Lower lobe of right lung (tissue), 2 donors: ENCODE results near the gene OSBPL8. TPM values are rescaled to one million over a fixed set of nuclear protein-coding genes. Genes with fewer than 3 reads are reported as not detected.

ENCODE experiments used
- ATAC-seq, 2 donors: fragments of 200-7000 bp; cut with Tn5 transposase; one replicate each; pipeline ENCODE4 v1.9.1; 2020 to 2022; ENCODE audit warnings: mild to moderate bottlenecking in 2 of 2, moderate library complexity in 2 of 2
- DNase-seq: peaks from one replicate; pipeline ENCODE4 v3.0.0-alpha.2; 2020
- H3K27ac ChIP-seq: fragments of 200-600 bp; one replicate; pipeline ENCODE4 v1.8.0; 2022
- H3K27me3 ChIP-seq: fragments of 200-600 bp; one replicate; pipeline ENCODE4 v1.8.0; 2022; ENCODE audit warnings: low read depth
- H3K36me3 ChIP-seq: fragments of 200-600 bp; one replicate; pipeline ENCODE4 v1.8.0; 2022; ENCODE audit warnings: mild to moderate bottlenecking
- H3K4me1 ChIP-seq: fragments of 200-600 bp; one replicate; pipeline ENCODE4 v1.8.0; 2022
- H3K4me3 ChIP-seq: fragments of 200-600 bp; one replicate; pipeline ENCODE4 v1.8.0; 2022; ENCODE audit warnings: mild to moderate bottlenecking
- H3K9me3 ChIP-seq: fragments of 200-600 bp; one replicate; pipeline ENCODE4 v1.8.0; 2022
- intact Hi-C: fragments of 100-400 bp; cut with DNase I; formaldehyde crosslinking; loops from one replicate; pipeline ENCODE4 v1.11.0; 2022
- total RNA-seq: library from RNA; stranded (reverse); fragmentation: NEBNext Ultra II Directional; extraction: Animal tissue kit (Norgen Biotek cat#: 25700); gene quantifications from one replicate; pipeline ENCODE4 v1.2.1, GENCODE V29; 2021
- TF ChIP-seq, protein P1 (sequence below): fragments of 200-600 bp; IDR thresholded peaks from one replicate; pipeline ENCODE4 v1.8.0; 2022; ENCODE audit warnings: antibody characterized with exemption, mild to moderate bottlenecking
- donor health status: DM: no; HTN: yes; CAD: no; lungs with severe emphysema.

OSBPL8 gene
- total RNA-seq, 1 donor from 2014 or later, result 82.7 TPM

DNA sequence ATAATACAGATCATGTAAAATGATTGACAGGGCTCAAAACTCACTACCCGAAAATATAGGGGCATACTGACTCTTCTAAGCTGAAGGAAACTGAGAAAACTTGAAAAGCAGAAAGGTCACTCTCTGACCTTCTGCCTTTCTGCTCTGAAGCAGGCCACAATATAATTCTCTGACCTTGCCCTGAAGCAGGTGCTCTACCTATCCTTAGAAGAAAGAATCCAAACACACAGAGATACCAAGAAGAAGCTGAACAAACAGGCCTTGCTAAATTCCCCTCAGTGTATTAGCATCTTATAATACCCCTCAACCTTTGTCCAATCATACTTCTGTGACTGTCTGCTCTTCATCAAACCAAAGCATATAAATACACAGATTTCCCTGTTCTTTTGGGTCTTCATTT lies 150.5 kb downstream of the OSBPL8 start:
- no peaks in the 10 kb centered on the region for H3K36me3 ChIP-seq
- TF ChIP-seq, protein P1, sequence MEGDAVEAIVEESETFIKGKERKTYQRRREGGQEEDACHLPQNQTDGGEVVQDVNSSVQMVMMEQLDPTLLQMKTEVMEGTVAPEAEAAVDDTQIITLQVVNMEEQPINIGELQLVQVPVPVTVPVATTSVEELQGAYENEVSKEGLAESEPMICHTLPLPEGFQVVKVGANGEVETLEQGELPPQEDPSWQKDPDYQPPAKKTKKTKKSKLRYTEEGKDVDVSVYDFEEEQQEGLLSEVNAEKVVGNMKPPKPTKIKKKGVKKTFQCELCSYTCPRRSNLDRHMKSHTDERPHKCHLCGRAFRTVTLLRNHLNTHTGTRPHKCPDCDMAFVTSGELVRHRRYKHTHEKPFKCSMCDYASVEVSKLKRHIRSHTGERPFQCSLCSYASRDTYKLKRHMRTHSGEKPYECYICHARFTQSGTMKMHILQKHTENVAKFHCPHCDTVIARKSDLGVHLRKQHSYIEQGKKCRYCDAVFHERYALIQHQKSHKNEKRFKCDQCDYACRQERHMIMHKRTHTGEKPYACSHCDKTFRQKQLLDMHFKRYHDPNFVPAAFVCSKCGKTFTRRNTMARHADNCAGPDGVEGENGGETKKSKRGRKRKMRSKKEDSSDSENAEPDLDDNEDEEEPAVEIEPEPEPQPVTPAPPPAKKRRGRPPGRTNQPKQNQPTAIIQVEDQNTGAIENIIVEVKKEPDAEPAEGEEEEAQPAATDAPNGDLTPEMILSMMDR, result no peak
- no peak for DNase-seq
- H3K4me1 ChIP-seq, result no peaks in the 10 kb centered on the region
- no peaks in the 10 kb centered on the region for H3K9me3 ChIP-seq
- no peak for ATAC-seq
- intact Hi-C loops, result no loop called here
- no peaks in the 10 kb centered on the region for H3K27me3 ChIP-seq
- no peak overlapping the region for H3K27ac ChIP-seq
- no peak overlapping the region for H3K4me3 ChIP-seq

DNA sequence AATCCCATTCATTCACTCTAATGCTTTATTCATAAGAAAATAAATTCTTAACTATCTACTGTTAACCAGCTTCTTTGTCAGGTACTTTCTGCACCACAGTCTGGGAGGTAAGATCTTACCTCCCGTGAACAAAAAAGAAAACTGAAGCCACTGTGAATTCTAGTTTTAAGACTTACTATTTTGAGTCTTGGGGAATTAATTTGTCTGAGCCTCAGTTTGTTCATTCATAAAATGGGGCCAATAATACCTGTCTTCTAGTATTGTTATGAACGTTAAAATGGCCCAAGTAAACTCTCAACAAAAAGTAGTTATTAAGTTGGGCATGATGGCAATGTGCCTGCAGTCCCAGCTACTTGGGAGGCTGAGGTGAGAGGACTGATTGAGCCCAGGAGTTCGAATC lies 151.9 kb downstream of the OSBPL8 start:
- Histone ChIP-seq H3K4me1 (no peaks in the 10 kb centered on the region), H3K27me3 (no peaks in the 10 kb centered on the region), H3K36me3 (no peaks in the 10 kb centered on the region), H3K27ac (no peak overlapping the region), H3K9me3 (no peaks in the 10 kb centered on the region), H3K4me3 (no peak overlapping the region)
- no peak for ATAC-seq
- no peak for DNase-seq
- TF ChIP-seq, protein P1, result no peak
- intact Hi-C loops, result no loop called here

DNA sequence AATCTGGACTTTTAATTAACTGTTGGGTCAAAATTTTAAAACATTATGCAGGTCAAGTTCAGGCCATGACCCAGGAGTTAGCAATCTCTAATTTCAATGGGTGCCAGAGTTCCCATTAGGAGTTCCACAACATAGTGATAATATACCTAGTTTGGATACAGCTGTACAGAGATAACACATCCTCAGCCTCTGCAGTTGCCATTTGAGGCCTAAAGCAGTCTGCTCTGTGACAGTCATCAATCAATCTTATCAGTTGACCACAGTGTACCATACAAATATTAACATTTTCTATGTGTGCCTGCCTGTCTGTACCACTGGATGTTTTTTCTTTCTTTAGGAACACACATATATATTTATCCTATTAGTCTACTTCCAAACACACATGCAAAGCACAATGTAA lies 157.3 kb downstream of the OSBPL8 start:
- no peak for DNase-seq
- intact Hi-C loops, result no loop called here
- no peak for ATAC-seq

DNA sequence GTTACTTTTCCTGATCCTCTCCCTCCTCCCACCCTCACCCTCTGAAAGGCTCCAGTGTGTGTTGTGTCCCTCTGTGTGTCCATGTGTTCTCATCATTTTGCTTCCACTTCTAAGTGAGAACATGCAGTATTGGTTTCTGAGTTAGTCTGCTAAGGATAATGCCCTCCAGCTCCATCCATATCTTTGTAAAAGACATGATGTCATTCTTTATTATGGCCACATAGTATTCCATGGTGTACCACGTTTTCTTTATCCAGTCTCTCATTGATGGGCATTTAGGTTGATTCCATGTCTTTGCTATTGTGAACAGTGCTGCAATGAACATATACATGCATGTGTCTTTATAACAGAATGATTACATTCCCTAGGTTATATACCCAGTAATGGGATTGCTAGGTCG lies 159.4 kb downstream of the OSBPL8 start:
- intact Hi-C loops, result no loop called here
- Histone ChIP-seq H3K27me3 (no peaks in the 10 kb centered on the region), H3K36me3 (peaks cover 34% of the 10 kb centered on the region), H3K4me3 (no peak overlapping the region), H3K27ac (no peak overlapping the region), H3K4me1 (no peaks in the 10 kb centered on the region), H3K9me3 (no peaks in the 10 kb centered on the region)
- ATAC-seq (no peak), DNase-seq (no peak)
- TF ChIP-seq, protein P1, result no peak

More for the DNA sequence above, 157.3 kb downstream of the OSBPL8 start:
- no peak overlapping the region for H3K4me3 ChIP-seq
- no peak overlapping the region for H3K27ac ChIP-seq
- peaks cover 26% of the 10 kb centered on the region for H3K36me3 ChIP-seq
- no peaks in the 10 kb centered on the region for H3K4me1 ChIP-seq
- TF ChIP-seq, protein P1, result no peak
- H3K9me3 ChIP-seq, result no peaks in the 10 kb centered on the region
- no peaks in the 10 kb centered on the region for H3K27me3 ChIP-seq

DNA sequence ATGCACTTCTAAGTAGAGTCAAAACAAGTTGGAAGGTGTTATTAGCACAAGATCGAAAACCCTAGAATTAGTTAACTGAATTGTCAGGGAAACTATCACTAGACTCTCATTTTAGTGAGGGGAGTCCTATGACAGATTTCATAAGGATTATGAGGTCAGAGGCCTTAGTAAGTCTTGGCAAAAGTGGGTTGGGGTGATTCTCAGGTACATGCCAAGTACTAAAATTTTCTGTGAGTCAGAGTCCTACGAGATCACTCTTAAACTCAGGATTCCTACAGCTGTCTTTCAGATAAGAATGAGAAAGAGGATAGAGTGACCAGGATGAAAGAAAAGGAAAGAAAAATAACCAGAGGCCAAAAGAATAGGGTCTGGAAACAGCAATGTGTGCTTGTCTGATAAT lies 160.5 kb downstream of the OSBPL8 start:
- no peak overlapping the region for H3K27ac ChIP-seq
- intact Hi-C loops, result no loop called here
- H3K4me3 ChIP-seq, result no peak overlapping the region
- DNase-seq (no peak), ATAC-seq (no peak)
- TF ChIP-seq, protein P1, result no peak
- H3K27me3 ChIP-seq, result no peaks in the 10 kb centered on the region
- peaks cover 34% of the 10 kb centered on the region for H3K36me3 ChIP-seq
- H3K9me3 ChIP-seq, result no peaks in the 10 kb centered on the region
- H3K4me1 ChIP-seq, result no peaks in the 10 kb centered on the region

DNA sequence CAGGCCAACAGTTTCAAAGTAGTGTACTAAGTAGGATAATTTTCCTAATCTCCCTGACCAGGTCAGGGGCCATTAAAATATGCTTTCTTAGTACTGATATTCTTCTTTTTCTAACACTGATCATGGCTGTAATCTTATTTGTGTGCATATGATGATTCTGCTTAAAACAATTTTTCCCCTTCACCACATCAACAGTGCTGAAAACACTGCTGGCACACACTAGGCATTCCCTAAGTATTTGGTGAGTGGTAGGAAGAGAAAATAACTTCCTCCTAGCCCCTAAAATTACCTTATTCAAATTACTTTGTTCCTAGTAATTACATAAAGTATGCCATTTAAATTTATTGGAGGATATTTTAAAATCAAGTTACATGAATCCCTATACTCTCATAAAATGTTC lies 161.5 kb downstream of the OSBPL8 start:
- intact Hi-C loops, result no loop called here
- Histone ChIP-seq H3K4me1 (no peaks in the 10 kb centered on the region), H3K4me3 (no peak overlapping the region), H3K36me3 (peaks cover 34% of the 10 kb centered on the region), H3K27me3 (no peaks in the 10 kb centered on the region), H3K9me3 (no peaks in the 10 kb centered on the region), H3K27ac (no peak overlapping the region)
- no peak for DNase-seq
- ATAC-seq, result no peak
- TF ChIP-seq, protein P1, result no peak
